Endodermal cell (in vitro differentiated cells): Measurements from ENCODE around the gene CDC14A. TPM values are rescaled to one million over a fixed set of nuclear protein-coding genes. Genes with fewer than 3 reads are reported as not detected.

Experiments used
- DNase-seq: peaks from one replicate; pipeline ENCODE4 v3.0.0-alpha.2; 2017
- H3K27ac ChIP-seq: 2 replicates; pipeline ENCODE4 v1.5.1; 2013; ENCODE audit warnings: mild to moderate bottlenecking, low read depth, low read length, moderate library complexity
- H3K27me3 ChIP-seq: 2 replicates; pipeline ENCODE4 v1.6.1; 2013; ENCODE audit warnings: mild to moderate bottlenecking, low read length, moderate library complexity; ENCODE audit not compliant: insufficient read depth, control insufficient read depth, poor library complexity, severe bottlenecking
- H3K36me3 ChIP-seq: 2 replicates; pipeline ENCODE4 v1.7.0; 2013; ENCODE audit warnings: mild to moderate bottlenecking, low read length, moderate library complexity; ENCODE audit not compliant: control insufficient read depth, insufficient read depth
- H3K4me1 ChIP-seq: one replicate; pipeline ENCODE4 v1.7.0; 2013; ENCODE audit warnings: low read length; ENCODE audit not compliant: control insufficient read depth, insufficient read depth
- H3K4me3 ChIP-seq: 2 replicates; pipeline ENCODE4 v1.5.1; 2013; ENCODE audit warnings: mild to moderate bottlenecking, low read length, moderate library complexity
- H3K9ac ChIP-seq: 2 replicates; pipeline ENCODE4 v1.6.1; 2013; ENCODE audit warnings: mild to moderate bottlenecking, low read length, moderate library complexity; ENCODE audit not compliant: poor library complexity, severe bottlenecking; ENCODE audit errors: extremely low read depth
- H3K9me3 ChIP-seq: 2 replicates; pipeline ENCODE4 v1.6.1; 2013; ENCODE audit warnings: mild to moderate bottlenecking, low read length, moderate library complexity; ENCODE audit not compliant: control insufficient read depth
- H3K27ac Mint-ChIP-seq: 2 replicates; pipeline ENCODE4 v1.8.0; 2020; ENCODE audit warnings: mixed read lengths
- H3K27me3 Mint-ChIP-seq: 2 replicates; pipeline ENCODE4 v1.8.0; 2021; ENCODE audit warnings: mild to moderate bottlenecking, mixed read lengths; ENCODE audit not compliant: insufficient read depth
- H3K36me3 Mint-ChIP-seq: 2 replicates; pipeline ENCODE4 v1.8.0; 2020; ENCODE audit warnings: low read depth, mixed read lengths
- H3K4me1 Mint-ChIP-seq: 2 replicates; pipeline ENCODE4 v1.8.0; 2020; ENCODE audit warnings: mixed read lengths
- H3K4me3 Mint-ChIP-seq: 2 replicates; pipeline ENCODE4 v1.8.0; 2020; ENCODE audit warnings: mild to moderate bottlenecking, moderate library complexity, mixed read lengths
- H3K9me3 Mint-ChIP-seq: 2 replicates; pipeline ENCODE4 v1.8.0; 2020; ENCODE audit warnings: mild to moderate bottlenecking, mixed read lengths
- CTCF ChIP-seq: fragments of 200-600 bp; sonication (generic); conservative IDR thresholded peaks from 2 replicates; pipeline ENCODE4 v1.5.0; 2021; ENCODE audit warnings: antibody characterized with exemption, mild to moderate bottlenecking
- WGBS, 2 experiments: methylation state at CpG; one replicate each; pipeline versions ENCODE4 v1.1.5 to v1.1.7; 2013; ENCODE audit warnings: missing lambda C conversion rate in 2 of 2, mixed read lengths in 1 of 2; ENCODE audit not compliant: insufficient coverage in 1 of 2, insufficient read length in 1 of 2; 5-methylcytosine and 5-hydroxymethylcytosine counted together
- total RNA-seq, 2 donors: library from RNA; stranded (reverse); fragmentation: NEBNext Ultra II Directional in 1 of 2; extraction: Animal tissue kit (Norgen Biotek cat#: 25700) in 1 of 2; gene quantifications; 2 replicates in 1 of 2; 3 replicates in 1 of 2; pipeline ENCODE4 v1.2.1, GENCODE V29; 2021

The CDC14A gene
- total RNA-seq, 2 donors from 2014 or later, result 14.5 to 17.6 TPM

GRCh38 chr1:100362821-100363466 is 10.6 kb downstream of the CDC14A start:
- no peak overlapping the region for H3K4me3 ChIP-seq
- DNase-seq, result peak; percentile 75
- H3K27ac Mint-ChIP-seq, result no peak overlapping the region
- 96 to 100% methylated on average over 5 to 15 of the region's 16 CpGs for WGBS, 2 experiments
- H3K9me3 Mint-ChIP-seq, result no peaks in the 10 kb centered on the region
- TF ChIP-seq CTCF, result no peak
- no peak overlapping the region for H3K4me3 Mint-ChIP-seq
- H3K36me3 Mint-ChIP-seq, result peaks cover 21% of the 10 kb centered on the region
- H3K4me1 Mint-ChIP-seq, result peaks cover 34% of the 10 kb centered on the region
- H3K27me3 Mint-ChIP-seq, result no peaks in the 10 kb centered on the region
- no peaks in the 10 kb centered on the region for H3K27me3 ChIP-seq
- H3K4me1 ChIP-seq, result no peaks in the 10 kb centered on the region
- peaks cover 29% of the 10 kb centered on the region for H3K36me3 ChIP-seq
- no peak overlapping the region for H3K27ac ChIP-seq
- no peak overlapping the region for H3K9ac ChIP-seq
- no peaks in the 10 kb centered on the region for H3K9me3 ChIP-seq

- Histone ChIP-seq H3K4me3 (no peak overlapping the region), H3K4me1 (no peaks in the 10 kb centered on the region), H3K9me3 (no peaks in the 10 kb centered on the region), H3K27ac (no peak overlapping the region), H3K36me3 (peaks cover 30% of the 10 kb centered on the region), H3K9ac (no peak overlapping the region), H3K27me3 (no peaks in the 10 kb centered on the region)
- H3K27ac Mint-ChIP-seq, result no peak overlapping the region
- peaks cover 26% of the 10 kb centered on the region for H3K36me3 Mint-ChIP-seq
- 70 to 94% methylated on average over 3 to 4 of the region's 4 CpGs for WGBS, 2 experiments
- peaks cover 34% of the 10 kb centered on the region for H3K4me1 Mint-ChIP-seq
- H3K4me3 Mint-ChIP-seq, result no peak overlapping the region
- no peak for TF ChIP-seq CTCF
- DNase-seq, result no peak
- H3K27me3 Mint-ChIP-seq, result no peaks in the 10 kb centered on the region
- no peaks in the 10 kb centered on the region for H3K9me3 Mint-ChIP-seq
Observed at GRCh38 chr1:100363831-100364230, 11.5 kb downstream of the CDC14A start.

- Histone ChIP-seq H3K27me3 (no peaks in the 10 kb centered on the region), H3K36me3 (peaks cover 24% of the 10 kb centered on the region), H3K9ac (no peak overlapping the region), H3K9me3 (no peaks in the 10 kb centered on the region), H3K27ac (no peak overlapping the region), H3K4me3 (no peak overlapping the region), H3K4me1 (no peaks in the 10 kb centered on the region)
- TF ChIP-seq CTCF, result no peak
- Mint-ChIP-seq H3K36me3 (peaks cover 30% of the 10 kb centered on the region), H3K4me3 (no peak overlapping the region), H3K4me1 (peaks cover 32% of the 10 kb centered on the region), H3K27me3 (no peaks in the 10 kb centered on the region), H3K9me3 (peaks cover 4% of the 10 kb centered on the region), H3K27ac (peak overlapping the region; percentile 67)
- 75 to 83% methylated on average over 2 to 3 of the region's 3 CpGs for WGBS, 2 experiments
- no peak for DNase-seq
Observed at GRCh38 chr1:100364697-100365096, 12.4 kb downstream of the CDC14A start.
